NCI-H2171 (cell line): ENCODE results near the gene GLE1.
"Not testable (repeated sequence)": the region's sequence is repeated elsewhere in the genome, so short reads cannot be mapped to it uniquely, and the experiment has no call there.

ENCODE experiments used
- DNase-seq: peaks from one replicate; lab custom pipeline; 2025; lab: John Stamatoyannopoulos, UW

The GLE1 gene

GRCh38 chr9:128552153-128552743, 47.7 kb downstream of the GLE1 start, which contains the start of gene SPTAN1:
Gene SPTAN1, plus strand, starts transcription at chr9:128552587. Its CDS starts 14,154 bp downstream, at chr9:128566741.
- DNase-seq = peak; percentile 84

GRCh38 chr9:128552744-128553440, 48.4 kb downstream of the GLE1 start:
- peak; percentile 39 for DNase-seq

GRCh38 chr9:128553728-128554127, 49.2 kb downstream of the GLE1 start:
- DNase-seq = no peak

GRCh38 chr9:128554155-128554862, 49.8 kb downstream of the GLE1 start:
- no peak for DNase-seq

- DNase-seq = no peak
These were observed 50.7 kb downstream of the GLE1 start for GRCh38 chr9:128555180-128555721.

- no peak for DNase-seq
These were observed 51.8 kb downstream of the GLE1 start for GRCh38 chr9:128556276-128556675.

GRCh38 chr9:128556926-128557634, 52.6 kb downstream of the GLE1 start:
- DNase-seq = no peak

- peak; percentile 67 for DNase-seq
These were observed 54.2 kb downstream of the GLE1 start for GRCh38 chr9:128558431-128559310.

GRCh38 chr9:128565578-128565977, 61.1 kb downstream of the GLE1 start:
- no peak for DNase-seq

GRCh38 chr9:128568470-128569078, 64.1 kb downstream of the GLE1 start:
- no peak for DNase-seq

- DNase-seq = no peak
These were observed 71.0 kb downstream of the GLE1 start for GRCh38 chr9:128575469-128575868.

- no peak for DNase-seq
These were observed 71.4 kb downstream of the GLE1 start for GRCh38 chr9:128575916-128576315.

- no peak for DNase-seq
These were observed 72.7 kb downstream of the GLE1 start for GRCh38 chr9:128577206-128577605.

- DNase-seq = no peak
These were observed 74.7 kb downstream of the GLE1 start for GRCh38 chr9:128579194-128579593.

GRCh38 chr9:128580731-128581130, 76.2 kb downstream of the GLE1 start:
- no peak for DNase-seq

- DNase-seq = not testable (repeated sequence)
These were observed 80.6 kb downstream of the GLE1 start for GRCh38 chr9:128585155-128585554.

- DNase-seq = not testable (repeated sequence)
These were observed 82.4 kb downstream of the GLE1 start for GRCh38 chr9:128586934-128587333.

- DNase-seq = no peak
These were observed 82.9 kb downstream of the GLE1 start for GRCh38 chr9:128587453-128587852.

- DNase-seq = no peak
These were observed 84.2 kb downstream of the GLE1 start for GRCh38 chr9:128588581-128589233.
